ENCODE data around the gene RGCC.

- TF ChIP-seq, protein P1, sequence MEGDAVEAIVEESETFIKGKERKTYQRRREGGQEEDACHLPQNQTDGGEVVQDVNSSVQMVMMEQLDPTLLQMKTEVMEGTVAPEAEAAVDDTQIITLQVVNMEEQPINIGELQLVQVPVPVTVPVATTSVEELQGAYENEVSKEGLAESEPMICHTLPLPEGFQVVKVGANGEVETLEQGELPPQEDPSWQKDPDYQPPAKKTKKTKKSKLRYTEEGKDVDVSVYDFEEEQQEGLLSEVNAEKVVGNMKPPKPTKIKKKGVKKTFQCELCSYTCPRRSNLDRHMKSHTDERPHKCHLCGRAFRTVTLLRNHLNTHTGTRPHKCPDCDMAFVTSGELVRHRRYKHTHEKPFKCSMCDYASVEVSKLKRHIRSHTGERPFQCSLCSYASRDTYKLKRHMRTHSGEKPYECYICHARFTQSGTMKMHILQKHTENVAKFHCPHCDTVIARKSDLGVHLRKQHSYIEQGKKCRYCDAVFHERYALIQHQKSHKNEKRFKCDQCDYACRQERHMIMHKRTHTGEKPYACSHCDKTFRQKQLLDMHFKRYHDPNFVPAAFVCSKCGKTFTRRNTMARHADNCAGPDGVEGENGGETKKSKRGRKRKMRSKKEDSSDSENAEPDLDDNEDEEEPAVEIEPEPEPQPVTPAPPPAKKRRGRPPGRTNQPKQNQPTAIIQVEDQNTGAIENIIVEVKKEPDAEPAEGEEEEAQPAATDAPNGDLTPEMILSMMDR (IDR thresholded peaks at IDR 0.05), result no peak
- no peak for TF ChIP-seq POLR2A (IDR thresholded peaks at IDR 0.05)
Measured at GRCh38 chr13:41468631-41469030, 11.3 kb downstream of the RGCC start.

All from Peyer's patch (tissue), 4 donors.